HG02938 (cell line): Measurements from ENCODE around the gene MBP.

Experiments used
- ATAC-seq: cut with Tn5 transposase; IDR thresholded peaks from one replicate; pipeline ENCODE4 v1.9.1; 2021; ENCODE audit warnings: mild to moderate bottlenecking, moderate library complexity; ENCODE audit not compliant: unreplicated experiment

MBP gene

DNA sequence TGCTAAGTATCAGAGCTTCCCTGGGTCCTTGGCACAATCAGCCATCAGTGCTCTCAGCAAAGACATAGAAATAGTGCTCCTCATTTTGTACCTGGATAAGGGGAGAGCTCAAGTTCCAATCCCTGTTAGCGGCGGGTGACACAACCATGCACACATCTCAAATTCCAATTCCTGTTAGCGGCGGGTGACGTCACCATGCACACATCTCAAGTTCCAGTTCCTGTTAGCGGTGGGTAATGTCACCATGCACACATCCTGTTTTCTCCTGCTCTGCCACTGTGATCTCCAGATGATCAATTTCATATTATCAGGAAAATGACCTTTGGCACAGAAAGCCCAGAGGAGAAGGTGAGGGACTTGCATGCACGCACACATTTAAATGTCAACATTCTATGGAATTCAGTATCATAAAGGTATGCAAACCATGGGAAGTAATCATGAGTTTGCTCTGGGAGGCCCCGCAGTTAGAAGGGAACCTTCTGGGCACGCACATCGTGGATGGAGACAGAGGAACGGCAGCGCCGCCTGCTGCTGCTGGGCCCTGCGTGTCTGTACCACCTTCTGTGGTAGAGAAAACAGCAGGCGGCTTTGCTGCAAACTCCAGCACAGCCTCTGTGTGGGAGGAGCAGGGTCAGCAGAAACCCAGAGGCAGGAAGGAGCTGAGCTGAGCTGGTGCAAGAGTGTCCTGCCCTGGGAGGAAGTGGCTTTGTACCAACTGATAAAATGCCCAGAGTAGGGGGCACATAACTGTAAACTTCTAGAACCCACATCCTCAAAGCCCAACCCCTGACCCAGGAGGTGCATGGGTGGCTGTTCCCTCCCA, 77.8 kb downstream of the MBP start:
- ATAC-seq: peak; percentile 70

DNA sequence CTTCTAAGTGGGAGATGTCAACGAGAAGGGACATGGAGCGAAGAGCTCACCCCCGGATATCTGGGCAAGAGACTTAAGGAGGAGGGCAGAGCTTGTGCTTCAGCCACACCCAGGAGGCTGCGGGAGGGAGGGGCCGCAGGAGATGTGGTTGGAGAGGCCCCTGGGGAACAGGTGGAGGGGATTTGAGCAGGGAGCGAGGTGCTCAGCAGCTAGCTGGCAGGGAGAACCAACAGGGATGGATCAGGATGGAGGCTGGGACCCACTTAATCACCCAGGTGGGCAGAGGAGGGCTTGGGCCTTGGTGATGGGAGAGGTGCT, 78.3 kb downstream of the MBP start:
- ATAC-seq: no peak

DNA sequence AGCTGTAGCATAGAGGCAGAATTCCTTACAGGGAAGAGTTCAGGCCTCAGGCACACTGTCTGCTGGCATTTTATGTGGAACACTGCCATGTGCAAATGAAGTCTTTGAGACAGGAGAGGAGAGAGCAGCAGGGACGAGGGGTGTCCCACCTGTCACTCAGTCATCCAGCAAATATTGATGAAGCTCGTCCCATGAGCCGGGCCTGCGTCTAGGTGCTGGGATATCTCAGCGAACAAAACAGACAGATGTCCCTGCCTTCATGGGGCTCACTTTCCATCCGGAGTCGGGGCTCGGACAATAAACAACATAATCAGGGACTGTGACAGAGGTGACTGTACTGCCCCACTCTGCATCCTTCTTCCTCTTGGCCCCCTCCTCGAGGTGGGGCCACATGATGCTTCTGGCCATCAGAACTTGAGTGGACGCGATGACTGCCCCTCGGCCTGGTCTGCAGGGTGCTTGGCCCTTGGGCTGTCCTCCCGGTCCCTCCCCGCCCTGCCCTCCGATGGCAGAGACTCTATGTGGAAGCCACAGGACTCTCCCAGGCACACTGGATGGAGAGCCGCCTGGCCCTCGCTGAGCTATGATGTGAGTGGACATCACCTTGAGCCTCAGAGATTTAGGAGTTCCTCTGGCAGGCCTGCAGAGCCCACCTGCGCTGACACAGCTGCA, 78.8 kb downstream of the MBP start:
- no peak for ATAC-seq

DNA sequence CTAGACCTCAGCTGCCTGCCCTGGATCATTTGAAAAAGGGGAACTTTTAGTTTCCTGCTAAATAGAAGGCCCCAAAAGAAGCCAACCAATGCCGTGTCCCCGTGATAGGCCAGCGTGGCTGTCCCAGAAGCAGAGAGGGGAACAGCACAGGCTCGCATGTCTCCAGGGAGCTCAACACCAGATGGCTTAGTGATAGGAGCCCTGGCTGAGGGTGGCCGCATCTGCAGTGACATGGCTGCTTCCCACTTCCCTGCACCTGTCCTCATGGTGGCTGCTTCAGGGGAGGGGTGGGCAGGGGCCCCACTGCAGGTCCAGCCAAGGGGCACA, 79.6 kb downstream of the MBP start:
- ATAC-seq: peak; percentile 26

DNA sequence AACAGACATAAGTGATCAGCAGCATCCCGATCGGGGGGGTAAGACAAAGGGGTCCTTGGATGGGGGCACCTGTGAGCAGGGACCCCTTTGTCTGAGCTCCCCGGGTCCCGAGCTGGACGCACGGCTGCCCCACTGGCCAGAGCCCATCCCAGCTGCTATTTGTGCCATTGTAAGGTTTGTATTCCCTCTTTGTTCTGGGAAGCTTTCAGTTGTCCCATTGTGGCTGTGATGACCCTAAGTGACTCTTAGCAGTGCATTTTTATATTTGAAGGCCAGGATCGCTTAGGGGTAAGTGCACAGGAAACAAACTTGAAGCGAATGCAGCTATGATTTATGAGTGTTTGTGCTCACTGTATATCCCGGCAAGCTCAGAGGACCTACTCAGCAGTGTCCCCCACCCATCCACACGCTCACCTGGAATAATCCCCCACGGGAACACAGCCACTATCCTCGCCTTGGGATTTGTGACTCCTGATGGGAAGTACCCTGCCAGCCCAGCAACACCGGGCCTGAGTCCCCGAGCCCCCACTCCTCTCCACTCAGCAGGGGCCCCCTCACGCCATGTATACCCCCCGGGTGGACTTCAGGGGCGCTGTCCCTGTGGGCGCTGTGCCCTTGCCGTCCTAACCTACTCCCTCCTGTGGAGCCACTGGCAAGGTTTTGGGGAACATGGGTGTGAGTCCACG, 80.1 kb downstream of the MBP start:
- ATAC-seq: no peak

DNA sequence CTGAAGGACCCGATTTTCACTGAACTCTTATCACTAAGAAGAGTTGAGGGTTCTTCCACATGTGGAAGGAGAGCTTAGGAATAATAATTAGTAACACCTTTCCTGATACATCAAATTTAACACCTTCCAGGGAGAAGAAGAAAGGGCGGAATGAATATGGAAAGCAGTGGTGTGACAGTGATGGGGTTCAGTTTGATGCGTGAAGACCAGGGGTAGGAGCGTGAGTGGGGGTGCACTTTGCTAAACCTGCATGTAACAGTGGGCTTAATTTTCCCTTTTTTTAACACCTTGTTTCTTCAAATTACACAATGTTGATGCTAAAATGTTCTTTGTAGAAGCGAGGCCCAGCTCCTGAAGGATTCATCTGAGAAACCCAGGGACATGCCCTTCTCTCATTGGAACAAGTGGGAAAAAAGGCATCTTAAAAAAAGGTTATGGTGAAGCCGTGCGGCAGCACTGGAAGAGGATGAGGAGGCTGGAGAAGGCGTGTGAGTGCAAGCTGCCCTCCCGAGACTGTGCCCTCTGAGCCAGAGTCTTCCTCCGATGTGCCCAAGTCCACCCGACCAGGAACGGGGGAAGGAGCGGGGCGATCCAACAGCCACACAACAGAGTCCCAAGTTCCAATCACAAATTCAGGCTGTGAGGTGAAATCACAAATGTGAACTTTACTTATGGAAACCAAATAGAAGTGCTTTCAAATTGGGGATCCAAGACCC, 80.8 kb downstream of the MBP start:
- no peak for ATAC-seq

DNA sequence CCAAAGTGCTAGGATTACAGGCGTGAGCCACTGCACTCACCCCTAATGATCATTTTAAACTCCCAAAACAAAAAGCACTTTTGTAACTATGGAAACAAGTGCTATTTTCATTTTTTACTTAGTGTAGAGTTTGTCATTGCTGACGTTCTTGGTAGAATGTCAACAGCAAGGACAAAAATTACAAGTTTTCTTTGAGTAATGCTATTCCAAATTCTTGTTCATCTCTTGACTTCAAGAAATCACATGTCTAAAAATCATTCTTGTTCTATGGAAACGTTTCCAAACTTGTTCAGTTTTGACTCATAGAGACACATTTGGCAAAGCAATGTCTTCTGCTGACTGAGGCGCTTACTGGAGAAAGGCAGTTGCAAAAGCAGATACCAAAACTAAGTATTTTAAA, 82.6 kb downstream of the MBP start:
- ATAC-seq: no peak

DNA sequence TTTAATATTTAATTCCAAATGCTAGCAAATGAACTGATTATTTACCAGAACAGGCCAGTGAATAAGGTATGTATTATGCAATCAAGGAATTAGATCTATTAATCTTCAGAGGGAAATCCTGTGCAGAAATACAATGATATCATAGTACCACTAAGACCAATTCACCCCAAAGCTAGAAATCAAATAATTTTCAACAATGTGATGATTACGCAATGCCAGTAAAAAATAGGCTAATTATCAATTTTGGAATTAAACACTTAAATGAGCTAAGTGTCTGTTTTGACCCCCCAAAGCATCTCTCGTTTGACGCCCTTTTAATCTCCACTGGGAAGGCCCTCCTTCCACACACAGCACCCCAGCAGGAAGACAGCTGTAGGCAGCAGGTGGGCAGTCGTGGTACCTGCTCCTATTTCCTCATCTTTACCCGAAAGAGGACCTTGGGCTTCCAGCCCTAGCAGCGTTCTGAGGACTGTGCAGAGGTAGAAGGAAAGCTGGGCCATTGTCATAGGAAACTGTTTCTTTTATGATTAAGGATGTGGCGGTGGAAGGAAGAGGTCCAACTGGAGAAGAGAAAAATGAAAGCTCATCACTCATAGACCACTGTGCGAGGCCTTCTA, 84.7 kb downstream of the MBP start:
- no peak for ATAC-seq

DNA sequence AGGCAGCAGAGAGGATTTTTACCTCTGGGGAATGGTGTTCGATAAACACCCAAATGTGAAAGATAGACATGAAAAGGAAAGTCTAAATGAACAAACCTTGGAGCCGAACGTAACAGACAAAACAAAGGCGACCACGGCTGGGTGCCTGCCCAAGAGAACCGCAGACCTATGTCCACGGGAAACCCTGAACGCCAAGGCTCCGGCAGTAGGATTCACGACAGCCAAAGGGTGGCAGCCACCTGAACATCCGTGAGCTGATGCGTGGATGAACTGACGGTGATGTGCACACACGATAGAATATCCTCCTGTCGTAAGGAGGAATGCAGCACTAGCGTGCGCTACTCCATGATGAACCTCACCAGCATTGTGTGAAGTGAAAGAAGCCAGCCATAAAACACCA, 85.6 kb downstream of the MBP start:
- ATAC-seq: no peak

DNA sequence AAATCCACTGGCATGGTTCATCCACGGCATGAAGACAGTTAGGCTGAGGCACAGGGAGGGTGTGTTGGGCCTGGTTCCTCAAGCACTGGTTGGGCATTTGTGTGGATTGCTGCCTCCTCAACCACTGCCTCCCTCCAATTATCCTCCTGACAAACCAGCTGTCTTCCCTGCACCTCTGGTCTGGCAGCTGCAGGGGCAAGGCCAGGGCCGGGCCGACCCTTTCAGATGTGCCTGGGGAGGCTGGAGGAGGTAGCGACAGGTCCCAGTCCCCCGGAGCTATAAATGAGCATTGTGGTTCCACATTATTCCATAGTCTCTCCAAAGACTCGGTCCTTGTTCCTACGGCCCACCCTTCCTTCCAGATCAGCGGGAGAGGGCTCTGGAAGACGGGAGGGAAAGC, 86.2 kb downstream of the MBP start:
- ATAC-seq: no peak

DNA sequence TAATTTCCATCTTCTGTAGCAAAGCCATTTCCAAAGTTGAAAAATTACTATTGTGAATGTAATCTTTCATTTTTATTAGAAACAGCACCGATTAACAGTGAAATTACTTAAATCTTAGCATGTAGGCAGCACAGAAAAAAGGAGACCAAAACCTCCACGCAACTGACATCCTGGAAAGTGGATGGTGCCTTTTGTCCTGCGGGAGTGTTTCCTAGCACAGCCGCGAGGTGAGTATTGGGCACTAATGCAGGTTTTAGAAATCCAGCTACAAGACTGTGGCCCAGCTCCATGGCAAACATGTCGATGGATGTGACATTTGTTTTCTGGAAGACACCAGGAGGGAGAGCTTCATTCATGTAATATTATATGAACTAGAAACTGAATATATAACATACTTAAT, 86.9 kb downstream of the MBP start:
- ATAC-seq: no peak

DNA sequence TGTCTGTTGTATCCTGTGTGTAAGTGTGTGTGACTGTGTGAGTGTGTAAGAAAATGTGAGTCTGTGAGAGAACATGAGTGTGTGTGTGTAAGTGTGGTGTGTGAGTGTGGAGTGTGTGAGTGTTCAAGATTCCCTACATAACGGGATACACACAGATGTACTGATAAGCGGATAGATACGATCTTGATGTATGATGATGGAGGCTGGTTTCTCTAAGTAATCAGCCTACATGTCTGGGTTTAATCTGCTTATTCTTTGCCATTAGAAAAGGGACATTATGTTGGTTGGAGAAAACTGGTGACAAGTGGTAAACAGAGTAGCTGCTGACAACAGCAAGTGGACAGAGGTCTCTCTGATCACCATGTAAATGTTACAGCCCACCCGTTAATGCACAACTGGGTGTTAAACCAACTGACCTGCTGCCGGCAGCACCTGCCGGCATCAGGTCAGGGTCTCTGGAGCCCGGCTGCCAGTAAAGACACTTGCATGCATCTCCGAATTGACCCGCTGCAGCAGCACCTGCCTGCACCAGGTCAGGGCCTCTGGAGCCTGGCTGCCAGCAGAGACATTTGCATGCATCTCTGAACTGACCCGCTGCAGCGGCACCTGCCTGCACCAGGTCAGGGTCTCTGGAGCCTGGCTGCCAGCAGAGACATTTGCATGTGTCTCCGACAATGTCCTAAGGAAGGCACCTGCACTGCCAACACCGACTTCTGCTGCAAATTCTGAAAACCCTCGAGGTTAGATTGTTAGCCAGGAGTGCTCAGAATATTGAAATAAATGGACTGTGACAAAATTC, 87.5 kb downstream of the MBP start:
- ATAC-seq: no peak

DNA sequence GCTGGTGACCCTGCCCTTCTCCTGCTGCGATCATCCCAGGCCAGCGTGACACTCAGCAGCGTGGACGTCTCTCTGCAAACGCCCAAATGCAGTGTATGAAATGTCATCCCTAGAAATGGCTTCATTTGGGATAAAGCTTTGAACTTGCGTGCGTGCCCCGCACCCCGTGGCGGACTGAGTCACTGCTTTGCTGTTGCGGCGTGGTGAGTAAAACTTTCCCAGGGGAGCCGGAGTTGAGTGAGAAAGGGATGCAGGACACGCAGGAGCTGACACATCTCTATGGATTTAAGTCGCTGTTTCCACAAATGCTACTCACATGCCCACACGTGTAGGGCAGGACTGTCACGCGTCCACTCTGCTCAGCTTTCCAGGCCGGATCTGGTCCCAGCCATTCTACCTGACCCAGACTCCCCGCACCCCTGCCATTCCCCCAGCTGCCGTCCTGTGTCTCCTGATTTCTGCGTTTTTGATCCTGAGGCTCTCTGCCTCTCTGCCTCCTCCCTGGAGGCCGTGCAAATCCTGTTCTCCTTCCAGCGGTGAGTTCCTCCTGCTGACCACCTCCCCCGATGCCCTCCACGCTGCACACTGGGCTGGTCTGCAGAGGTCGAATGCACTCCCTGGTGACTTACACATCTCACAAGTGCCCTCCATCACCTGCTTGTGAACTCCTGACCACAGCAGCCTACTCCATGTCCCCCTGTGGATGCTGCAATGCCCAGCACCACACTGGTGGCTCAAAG, 88.9 kb downstream of the MBP start:
- ATAC-seq: no peak

DNA sequence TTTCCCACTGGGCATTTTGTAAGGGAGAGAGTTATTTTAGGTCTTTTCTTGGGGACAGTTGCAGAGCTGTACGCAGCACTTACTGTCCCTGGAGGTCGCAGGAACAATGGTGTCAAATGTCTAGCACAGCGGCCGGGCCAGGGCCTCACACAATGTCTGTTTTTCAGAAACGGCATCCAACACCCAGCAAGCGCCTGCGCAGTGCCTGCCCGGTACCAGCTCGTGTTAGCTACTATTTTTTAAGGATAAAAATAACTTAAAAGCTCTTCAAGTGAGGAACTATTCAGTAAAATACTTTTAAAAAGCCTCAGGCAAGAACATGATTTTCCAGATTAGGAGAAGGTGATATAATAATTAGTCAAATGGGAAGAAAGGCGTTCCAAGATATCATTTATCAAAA, 90.0 kb downstream of the MBP start:
- ATAC-seq: no peak

DNA sequence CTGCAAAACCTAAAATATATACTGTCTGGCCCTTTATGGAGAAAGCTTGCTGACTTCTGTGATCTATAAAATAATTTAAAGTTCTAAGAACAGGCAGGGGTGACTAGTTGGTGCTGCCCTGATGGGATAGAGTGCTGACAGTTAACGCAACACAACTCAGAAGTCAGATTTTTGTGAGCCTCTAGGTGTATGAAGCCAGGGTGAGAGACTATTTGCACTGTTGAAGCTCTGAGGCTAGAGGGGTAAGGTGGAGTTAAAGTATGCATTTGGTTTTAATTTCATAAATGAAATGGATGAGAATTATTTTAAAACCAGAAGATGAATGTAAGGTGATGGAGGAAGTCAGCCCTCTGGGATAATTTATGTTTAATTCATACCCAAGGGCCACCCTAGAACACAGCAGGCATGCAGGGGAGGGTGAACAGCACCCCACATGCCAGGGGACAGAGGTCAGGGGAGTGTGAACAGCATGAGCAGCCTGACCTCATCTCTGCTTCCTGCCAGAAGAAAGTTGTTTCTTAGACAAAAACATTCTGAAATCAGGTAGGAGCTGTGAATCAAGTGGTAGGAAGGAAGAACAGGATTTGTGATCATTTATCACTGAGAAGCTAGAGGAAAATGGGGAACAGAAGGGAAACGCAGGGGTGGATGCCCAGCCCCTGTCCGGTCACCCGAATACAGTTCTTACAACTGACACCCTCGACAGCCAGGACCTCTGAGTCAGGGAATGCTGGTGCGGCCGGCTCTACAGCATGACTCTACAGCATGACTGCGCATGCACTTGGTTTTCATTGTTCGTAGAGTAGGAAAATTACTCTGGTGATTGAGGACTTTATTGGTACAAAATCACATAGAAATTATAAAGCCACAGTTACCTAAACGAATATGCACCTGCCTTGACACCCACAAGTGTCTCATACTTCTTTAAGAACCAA, 93.1 kb downstream of the MBP start:
- no peak for ATAC-seq

DNA sequence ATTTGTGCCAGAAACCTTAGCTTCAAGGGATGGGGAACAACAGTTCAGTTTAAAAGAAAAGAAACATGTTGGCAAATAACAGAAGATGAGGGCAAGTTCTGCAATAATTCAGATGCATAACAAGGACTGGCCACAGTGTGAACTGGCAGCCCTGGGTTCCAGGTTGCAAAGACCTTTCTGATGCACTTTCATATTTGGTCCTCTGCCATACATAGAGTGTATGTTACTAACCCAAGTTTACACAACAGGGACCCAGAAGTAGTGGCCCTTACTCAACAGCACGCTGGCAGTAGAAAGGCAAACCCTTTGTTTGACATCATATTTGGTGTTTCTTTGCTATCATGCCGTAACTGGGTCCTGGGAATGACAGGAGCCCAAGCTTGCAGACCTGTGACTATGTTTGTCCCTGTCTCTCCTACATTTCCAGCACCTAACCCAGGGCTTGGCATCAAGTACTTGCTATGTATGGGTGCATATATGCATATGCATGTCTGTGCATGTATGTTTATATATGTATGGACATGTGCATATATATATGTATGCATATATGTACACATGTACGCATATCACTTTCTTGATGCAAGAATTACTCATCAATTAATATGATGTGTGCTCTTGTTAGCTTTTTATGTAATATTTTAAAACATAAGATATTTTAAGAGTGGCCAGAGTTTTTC, 94.3 kb downstream of the MBP start:
- no peak for ATAC-seq

DNA sequence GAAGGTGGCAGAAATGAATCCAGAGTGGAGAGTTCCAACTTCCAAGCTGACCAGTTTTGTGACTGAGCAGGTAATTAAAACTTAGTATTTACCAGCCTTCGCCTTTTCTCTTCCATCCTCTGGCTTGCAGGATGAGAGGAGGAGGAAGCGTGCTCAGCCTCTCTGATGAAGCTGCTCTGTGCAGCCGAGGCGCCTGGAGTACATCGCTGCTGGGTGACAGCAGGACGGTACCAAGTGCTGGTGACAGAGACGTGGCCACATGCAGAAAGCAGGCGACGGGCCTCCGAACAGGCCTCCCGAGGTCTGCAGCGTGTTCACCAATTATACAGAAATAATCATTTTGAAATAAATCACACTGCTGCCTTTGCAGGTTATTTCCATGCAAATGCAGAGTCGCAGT, 95.0 kb downstream of the MBP start:
- ATAC-seq: no peak
